GM12892 (cell line): ENCODE measurements around the gene NAV2.

Experiments
- DNase-seq: peaks from one replicate; pipeline ENCODE4 v3.0.0; 2011; ENCODE audit not compliant: insufficient read length
- FAIRE-seq: peaks from 2 replicates; lab custom pipeline; 2011; peaks lifted over from hg19 to GRCh38; lab: Jason Lieb, UNC
- POLR2A ChIP-seq: IDR thresholded peaks from 2 replicates; pipeline ENCODE4 v1.6.1; 2011; ENCODE audit warnings: low read depth, low read length, control low read depth
- POLR2AphosphoS5 ChIP-seq: IDR thresholded peaks from 2 replicates; pipeline ENCODE4 v1.6.1; 2011; ENCODE audit warnings: low read depth, low read length, control low read depth
- TAF1 ChIP-seq: IDR thresholded peaks from 2 replicates; pipeline ENCODE4 v1.6.1; 2011; ENCODE audit warnings: low read depth, mild to moderate bottlenecking, control low read depth, low read length, borderline replicate concordance

Gene NAV2

GRCh38 chr11:19935507-19935906, 222.9 kb downstream of the NAV2 start:
- DNase-seq (no peak), FAIRE-seq (no peak)
- TF ChIP-seq TAF1 = no peak

GRCh38 chr11:19936461-19936860, 223.8 kb downstream of the NAV2 start:
- TF ChIP-seq POLR2AphosphoS5 = no peak
- TF ChIP-seq TAF1 = no peak
- DNase-seq (no peak), FAIRE-seq (no peak)

GRCh38 chr11:19938169-19938856, 225.7 kb downstream of the NAV2 start:
- TF ChIP-seq POLR2A = no peak
- TF ChIP-seq TAF1 = no peak
- no peak for TF ChIP-seq POLR2AphosphoS5
- DNase-seq (peak; percentile 35), FAIRE-seq (peak; percentile 80)

- TF ChIP-seq POLR2A = no peak
- no peak for TF ChIP-seq POLR2AphosphoS5
- TF ChIP-seq TAF1 = no peak
- FAIRE-seq = no peak
- no peak for DNase-seq
Measured at GRCh38 chr11:19938866-19939265, 226.2 kb downstream of the NAV2 start.

GRCh38 chr11:19939415-19939929, 226.8 kb downstream of the NAV2 start:
- no peak for TF ChIP-seq POLR2AphosphoS5
- no peak for TF ChIP-seq TAF1
- no peak for TF ChIP-seq POLR2A
- DNase-seq = no peak
- no peak for FAIRE-seq

GRCh38 chr11:19940831-19941230, 228.2 kb downstream of the NAV2 start:
- DNase-seq (no peak), FAIRE-seq (no peak)
- TF ChIP-seq POLR2AphosphoS5 (no peak), POLR2A (no peak), TAF1 (no peak)

- TF ChIP-seq POLR2A = no peak
- TF ChIP-seq TAF1 = no peak
- no peak for TF ChIP-seq POLR2AphosphoS5
- no peak for DNase-seq
- no peak for FAIRE-seq
Measured at GRCh38 chr11:19946681-19947080, 234.0 kb downstream of the NAV2 start.

- DNase-seq = no peak
- no peak for FAIRE-seq
- TF ChIP-seq TAF1 = no peak
- no peak for TF ChIP-seq POLR2AphosphoS5
- TF ChIP-seq POLR2A = no peak
Measured at GRCh38 chr11:19947537-19948114, 235.0 kb downstream of the NAV2 start.

- TF ChIP-seq POLR2A (no peak), POLR2AphosphoS5 (no peak), TAF1 (no peak)
- DNase-seq (no peak), FAIRE-seq (no peak)
Measured at GRCh38 chr11:19949606-19950005, 237.0 kb downstream of the NAV2 start.

- TF ChIP-seq TAF1 (no peak), POLR2AphosphoS5 (no peak)
- peak; percentile 40 for FAIRE-seq
- DNase-seq = no peak
Measured at GRCh38 chr11:19951558-19952115, 239.0 kb downstream of the NAV2 start.

GRCh38 chr11:19952116-19952605, 239.5 kb downstream of the NAV2 start:
- TF ChIP-seq POLR2AphosphoS5 (no peak), POLR2A (no peak), TAF1 (no peak)
- FAIRE-seq (no peak), DNase-seq (no peak)

GRCh38 chr11:19952911-19953310, 240.3 kb downstream of the NAV2 start:
- no peak for DNase-seq
- TF ChIP-seq POLR2A (no peak), TAF1 (no peak), POLR2AphosphoS5 (no peak)
- no peak for FAIRE-seq
